Stimulated activated CD4-positive, alpha-beta T cell treated with anti-CD3 and anti-CD28 coated beads, Interleukin-15, amount 100 ng/mL, for 24 hours (primary cell): Measurements from ENCODE around the gene RHEX.

ENCODE experiments used
- DNase-seq: peaks from one replicate; pipeline ENCODE4 v3.0.0-alpha.2; 2020

The RHEX gene

DNA sequence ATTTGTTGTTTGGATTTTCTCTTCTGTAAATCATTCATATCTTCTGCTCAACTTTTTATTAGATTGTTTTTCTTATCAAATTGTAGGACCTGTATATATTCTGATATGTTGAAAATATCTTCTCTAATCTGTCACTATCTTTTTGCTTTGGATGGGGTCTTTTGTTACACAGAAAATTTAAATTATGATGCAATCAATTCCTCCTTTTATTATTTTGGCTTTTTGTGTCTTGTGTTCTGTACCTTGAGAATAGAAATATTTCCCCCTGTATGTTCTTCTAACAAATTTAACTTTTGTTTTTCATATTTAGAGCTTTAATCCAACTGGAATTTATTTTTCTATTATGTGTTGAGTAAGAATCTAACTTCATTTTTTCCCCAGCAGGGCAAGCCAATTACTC is 67.4 kb downstream of the RHEX start:
- no peak for DNase-seq

DNA sequence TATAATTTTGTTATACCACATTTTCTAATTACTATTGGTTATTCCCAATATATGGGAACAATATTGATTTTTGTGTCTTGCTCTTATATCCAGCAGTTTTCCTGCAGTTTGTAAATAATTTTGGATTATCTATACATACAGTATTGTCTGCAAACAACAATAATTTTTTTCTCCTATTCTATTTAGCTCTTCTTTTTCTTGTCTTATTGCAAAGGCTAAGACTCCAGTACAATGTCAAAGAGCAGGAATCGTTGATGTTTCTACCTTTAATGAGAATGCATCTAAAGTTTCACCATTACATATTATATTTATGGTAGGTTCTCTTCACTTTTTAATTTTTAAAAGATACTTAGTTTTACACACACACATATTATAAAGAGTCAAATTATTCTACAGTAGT is 68.3 kb downstream of the RHEX start:
- DNase-seq, result no peak

DNA sequence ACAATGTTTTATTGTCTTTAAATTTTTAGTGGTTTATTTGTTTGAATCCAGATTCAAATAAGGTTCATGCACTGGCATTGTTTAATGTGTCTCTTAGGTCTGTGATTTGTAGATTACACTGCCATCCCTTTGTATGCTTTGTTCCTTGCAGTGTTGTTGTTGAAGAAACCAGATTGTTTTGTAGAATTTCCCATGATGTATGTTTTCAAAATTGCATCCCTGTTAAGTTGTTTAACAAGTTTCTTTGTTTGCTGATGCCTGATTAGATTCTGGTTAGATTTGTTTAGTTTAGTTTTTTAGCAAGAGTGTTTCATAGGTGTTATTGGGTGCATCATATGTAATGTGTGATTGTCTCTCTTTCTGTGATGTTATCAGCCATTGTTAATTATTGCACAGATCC is 69.7 kb downstream of the RHEX start:
- DNase-seq, result no peak

DNA sequence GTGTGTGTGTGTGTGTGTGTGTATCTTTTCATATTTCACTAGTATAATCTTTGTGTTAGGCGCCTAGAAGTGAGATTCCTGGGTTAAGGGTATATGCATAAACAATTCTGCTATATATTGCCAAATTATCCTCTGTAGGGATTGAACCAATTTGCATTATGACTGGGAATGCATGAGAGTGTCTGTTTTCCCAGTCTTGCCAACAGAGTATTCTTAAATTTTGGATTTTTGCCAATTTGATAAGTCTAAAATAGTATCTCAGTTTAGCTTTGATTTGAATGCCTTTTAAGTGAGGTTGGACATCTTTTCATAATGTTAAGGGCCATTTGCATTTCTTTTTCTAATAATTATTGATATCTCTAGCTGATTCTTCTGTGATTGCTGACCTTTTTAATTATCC is 72.4 kb downstream of the RHEX start:
- DNase-seq, result no peak

DNA sequence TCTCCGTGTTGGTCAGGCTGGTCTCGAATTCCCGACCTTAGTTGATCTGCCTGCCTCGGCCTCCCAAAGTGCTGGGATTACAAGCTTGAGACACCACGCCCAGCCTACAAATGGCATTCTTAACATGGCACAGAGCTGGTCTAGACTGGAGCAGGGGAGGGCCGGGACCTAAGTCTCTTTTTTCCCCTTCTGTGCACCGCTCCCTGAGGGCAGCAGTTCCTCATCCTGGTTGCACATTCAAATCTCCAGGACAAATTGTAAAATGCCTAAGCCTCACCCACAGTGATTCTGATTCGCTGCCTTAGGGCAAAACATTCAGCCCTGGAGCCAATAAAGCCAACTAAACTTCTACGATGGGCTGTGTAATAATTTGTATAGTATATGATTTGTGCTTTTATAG is 74.4 kb downstream of the RHEX start:
- no peak for DNase-seq

DNA sequence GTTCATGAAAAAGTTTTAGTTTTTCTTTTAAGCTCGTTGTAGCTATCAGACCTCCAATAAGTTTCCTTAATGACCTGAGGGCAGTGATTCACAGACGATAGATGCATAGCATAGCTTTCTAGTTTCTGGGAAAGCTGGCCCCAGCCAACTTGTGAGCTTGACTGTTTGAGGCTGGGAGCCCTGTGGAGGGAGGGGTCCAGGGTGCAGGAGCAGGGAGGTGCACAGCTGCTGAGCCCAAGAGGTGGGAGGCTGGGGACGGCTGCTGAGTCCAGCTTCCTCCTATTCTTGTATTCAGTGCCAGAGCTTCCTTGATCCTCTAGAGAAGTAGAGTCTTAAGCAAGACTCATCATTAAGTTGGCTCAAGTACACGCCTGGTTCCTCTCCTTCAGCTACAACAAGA is 75.2 kb downstream of the RHEX start:
- no peak for DNase-seq

DNA sequence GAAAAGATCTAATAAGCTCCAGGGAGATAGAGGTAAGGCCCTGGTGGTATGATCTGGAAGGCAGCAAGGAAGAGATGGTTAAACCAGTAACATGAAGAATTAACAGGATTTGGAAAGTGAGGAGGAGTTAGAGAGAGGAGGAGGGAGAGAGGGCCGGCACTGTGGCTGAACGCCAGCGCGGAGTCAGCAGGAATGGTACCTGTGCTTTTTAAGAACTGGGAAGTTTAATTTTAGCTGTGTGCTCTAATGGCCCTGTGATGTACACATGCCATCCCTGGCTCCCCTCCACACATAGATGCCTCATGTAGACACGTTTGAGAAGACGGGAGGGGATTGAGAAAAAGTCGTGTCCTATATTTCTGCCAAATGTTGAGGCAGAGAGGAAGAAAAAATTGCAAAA is 78.1 kb downstream of the RHEX start:
- no peak for DNase-seq

DNA sequence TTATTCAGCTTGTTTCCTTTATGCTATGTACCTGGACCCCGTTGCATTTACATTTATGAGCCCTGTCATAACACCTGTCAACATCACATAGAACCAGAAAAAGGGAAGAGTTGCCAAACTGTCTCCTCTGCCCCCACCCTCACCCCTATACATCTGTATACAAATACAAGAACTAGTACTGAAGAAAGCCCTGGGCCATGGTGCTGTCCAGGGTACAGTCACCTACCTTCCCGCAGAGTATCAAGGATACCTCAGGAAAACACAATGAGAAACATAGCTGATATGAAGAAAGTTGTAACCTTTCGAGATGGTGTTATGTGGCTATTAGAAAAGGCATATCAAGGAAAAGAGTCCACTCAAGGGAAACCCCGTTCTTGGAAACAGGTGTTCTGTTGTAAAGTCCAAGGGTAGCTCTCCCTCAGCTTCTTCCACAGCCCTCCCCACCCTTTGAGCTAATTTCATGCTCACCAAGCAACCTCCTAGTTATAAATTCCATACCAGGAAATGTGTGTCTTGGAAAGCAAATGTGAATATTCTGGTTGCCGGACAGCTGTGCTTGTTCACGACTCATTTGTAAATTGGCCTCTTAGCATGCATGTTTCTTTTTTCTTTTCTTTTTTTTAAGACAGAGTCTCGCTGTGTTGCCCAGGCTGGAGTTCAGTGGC is 80.9 kb downstream of the RHEX start:
- no peak for DNase-seq

DNA sequence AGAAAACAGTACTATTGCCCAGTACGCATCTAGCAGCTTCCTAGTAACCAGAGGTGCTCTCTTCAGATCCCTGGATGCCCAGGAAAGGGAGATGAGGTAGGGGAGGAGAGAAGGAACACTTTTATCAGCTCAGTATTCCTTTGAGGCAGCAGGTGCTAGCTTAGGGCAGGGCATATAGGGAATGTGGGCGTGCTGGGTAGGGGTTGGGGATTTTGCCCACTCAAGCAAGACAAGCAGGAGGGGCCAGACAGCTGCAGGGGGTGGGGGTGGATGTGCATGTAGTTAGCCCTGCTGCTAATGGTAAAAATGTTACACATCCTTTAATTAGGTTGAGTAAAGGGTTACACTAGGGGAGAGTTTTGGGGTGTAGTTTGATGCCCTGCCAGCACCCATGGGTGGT is 82.3 kb downstream of the RHEX start:
- DNase-seq, result no peak

DNA sequence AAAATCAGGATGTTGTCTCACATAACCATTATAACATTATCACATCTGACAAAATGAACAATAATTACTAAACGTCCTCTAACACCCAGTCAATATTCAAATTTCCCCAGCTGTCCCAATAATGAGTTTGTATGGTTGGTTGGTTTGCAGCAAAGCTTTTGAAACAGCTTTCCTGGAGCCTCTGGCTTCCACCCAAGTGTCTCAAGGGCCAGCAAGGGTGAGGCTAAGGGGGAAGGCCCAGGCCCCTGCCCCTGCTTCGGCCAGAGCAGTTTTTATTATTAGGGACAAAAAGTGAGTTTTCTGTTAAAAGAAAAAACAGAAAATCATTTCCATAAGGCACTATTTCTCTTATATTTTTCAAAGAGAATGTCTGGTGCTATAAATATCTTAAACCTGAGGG is 83.3 kb downstream of the RHEX start:
- no peak for DNase-seq

DNA sequence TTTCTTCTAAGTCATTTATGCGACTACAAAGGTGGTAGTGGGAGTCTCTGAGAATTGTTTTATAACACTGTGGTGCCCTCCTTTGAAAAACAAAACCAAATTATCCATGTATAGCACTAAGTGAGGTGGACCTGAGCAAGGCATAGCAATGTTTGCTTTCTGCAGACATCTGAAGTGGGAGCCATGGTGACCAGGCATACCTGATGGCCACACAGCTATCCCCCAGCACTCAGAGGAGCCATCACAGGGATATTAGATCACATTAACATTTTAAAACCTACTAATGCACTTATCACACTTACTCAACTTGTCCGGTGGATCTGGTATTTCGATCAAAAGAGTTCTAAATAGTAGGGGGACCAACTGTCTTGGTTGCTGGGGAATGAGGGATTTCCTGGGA is 89.0 kb downstream of the RHEX start:
- DNase-seq, result no peak

DNA sequence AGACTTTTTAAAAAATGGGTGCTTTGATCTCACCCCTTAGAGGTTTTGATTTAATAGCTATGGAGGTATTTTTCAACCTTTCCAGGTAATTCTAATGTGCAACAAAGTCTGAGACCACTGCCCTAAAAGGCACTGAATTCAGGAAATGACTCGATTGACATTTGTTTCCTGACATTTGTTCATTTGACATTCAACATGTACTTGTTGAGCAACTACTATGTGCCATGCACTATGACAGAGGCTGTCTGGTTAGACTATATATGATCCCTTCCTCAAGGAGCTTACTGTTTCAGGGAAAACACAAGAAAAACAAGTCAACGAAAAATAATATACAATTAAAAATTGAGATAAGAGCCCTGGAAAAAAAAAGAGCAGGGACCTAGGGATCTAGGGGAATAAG is 89.8 kb downstream of the RHEX start:
- no peak for DNase-seq

DNA sequence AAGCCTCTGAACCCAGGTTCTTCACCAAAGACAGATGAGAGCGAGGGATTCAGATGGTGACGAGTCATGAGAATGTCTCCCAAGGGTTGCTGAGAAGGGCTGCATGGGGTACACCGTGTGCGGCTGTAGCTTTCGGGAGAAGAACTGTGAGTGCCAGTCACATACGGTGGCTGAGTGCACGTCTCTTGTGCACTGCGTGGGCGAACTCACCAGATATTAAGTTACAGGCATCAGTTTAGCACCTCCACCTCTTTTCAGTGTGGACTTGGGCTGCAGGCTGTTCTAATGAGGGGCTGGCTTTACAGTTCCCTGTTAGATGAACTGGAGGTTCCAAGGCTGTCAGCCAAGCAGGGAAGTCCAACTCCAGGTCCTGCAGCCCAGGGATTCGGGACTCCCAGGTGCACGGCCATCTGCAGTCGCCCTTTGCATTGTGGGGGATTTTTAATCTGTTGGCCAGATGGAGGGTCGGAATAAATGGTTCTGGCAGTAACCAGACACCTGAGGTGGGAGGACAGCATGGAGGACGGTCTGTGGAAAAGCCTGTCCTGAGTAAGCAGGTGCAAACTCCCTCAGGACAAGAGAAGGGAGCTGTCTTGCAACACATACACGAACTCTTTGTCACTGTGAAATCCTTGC is 90.7 kb downstream of the RHEX start:
- DNase-seq, result no peak

DNA sequence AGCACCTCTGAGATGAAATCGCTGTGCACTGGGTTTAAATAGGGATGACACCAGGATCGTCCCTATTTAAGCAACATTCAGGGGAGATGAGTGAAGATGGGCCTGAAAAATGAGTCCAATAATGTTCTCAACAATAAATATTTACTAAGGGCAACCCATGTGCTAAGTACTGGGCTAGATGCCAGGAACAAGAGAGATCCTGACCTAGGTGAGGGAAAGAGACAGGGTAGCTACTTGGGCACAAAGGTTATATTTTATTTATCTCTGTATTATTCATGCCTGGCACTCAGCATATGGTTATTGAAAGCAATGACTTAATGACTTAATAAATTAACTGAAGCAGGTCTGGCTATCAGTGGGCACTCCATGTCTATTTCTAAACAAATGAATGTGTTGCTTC is 91.6 kb downstream of the RHEX start:
- no peak for DNase-seq

DNA sequence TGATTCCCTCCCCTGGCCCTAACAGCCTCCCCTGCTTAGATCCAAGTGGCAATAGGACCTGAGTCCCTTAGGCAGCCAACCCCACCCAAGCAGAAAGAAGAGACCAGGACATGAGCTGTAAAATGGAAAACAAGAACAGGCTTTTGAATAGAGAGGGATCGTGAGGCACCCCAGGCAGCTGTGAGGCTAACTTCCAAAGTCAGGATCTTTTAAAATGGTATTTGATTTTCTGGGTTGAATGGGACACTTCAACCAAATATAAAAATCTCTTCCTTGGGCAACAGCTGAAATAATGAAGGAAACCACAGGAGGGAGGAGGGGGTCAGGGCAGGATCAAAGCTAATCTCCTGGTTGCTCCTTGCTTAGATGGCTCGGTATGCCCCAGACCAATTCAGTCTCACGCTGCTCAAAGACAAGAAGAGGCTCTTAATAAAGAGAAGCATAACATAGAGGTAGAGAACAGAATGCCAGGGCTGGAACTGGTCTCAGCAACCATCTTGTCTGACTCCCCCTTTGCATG is 92.9 kb downstream of the RHEX start:
- no peak for DNase-seq
